ENCODE data around the gene ARHGEF4. TPM values are rescaled to one million over a fixed set of nuclear protein-coding genes. Genes with fewer than 3 reads are reported as not detected.

The ARHGEF4 gene
- total RNA-seq, 2 donors from 2014 or later = 2.8 to 6.5 TPM

GRCh38 chr2:131036696-131037397 is 200.1 kb downstream of the ARHGEF4 start:
- Histone ChIP-seq H3K27me3 (replicated peaks; ENCODE audit: insufficient read depth) (no peaks in the 10 kb centered on the region), H3K4me3 (no peak overlapping the region), H3K9me3 (no peaks in the 10 kb centered on the region), H3K4me1 (ENCODE audit: control insufficient read depth in 1 of 2, low read depth in 2 of 2) (peaks cover 0 to 9% of the 10 kb centered on the region in 2 donors), H3K27ac (no peak overlapping the region), H3K36me3 (no peaks in the 10 kb centered on the region)
- TF ChIP-seq CTCF (IDR thresholded peaks at IDR 0.05) = no peak
- ATAC-seq (ENCODE audit: insufficient number of reproducible peaks, low FRiP score, low read depth) (no peak), DNase-seq (ENCODE audit: low spot score) (no peak)

DNA sequence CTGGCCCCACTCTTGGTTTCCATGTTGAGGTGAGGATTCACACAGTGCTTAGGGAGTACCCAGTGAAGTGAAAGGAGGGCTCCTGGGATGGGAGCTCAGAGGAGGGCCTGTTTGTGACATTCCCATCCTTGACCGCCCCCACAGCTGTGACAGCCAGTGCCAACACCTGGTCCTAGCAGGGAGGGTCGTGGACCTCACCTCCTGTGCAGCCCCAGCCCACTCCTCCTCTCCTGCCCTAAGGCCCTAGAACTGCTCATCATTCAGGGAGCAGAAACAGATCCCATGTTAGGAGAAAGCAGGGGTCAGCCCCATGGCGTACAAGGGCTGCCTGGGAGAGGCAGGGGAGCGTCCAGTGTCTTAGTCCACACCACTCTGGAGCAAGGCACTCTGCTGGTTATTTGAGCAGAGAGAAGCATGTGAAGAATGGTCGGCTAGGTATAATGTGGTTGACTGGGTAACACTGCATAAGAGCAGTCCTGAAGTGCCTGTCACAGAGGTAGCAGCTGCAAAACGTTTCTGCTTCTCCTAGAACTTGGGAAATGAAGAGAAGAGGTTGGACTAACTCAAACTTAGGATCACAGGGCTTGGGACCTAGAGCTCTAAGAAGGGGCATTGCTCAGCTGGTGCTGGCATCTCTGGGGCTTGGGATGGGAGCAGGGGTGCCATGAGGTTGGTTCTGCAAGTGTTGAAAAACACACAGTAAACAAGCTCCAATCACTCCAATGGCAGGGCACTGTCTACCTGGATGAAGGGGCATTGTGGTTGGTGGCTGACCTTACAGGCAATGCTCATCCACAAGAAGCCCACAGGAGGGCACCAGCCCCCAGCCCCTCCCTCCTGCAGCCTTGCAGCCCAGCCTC is 200.9 kb downstream of the ARHGEF4 start:
- no peak for DNase-seq (ENCODE audit: low spot score)
- peaks cover 0 to 9% of the 10 kb centered on the region in 2 donors for H3K4me1 ChIP-seq (ENCODE audit: control insufficient read depth in 1 of 2, low read depth in 2 of 2)
- no peak for ATAC-seq (ENCODE audit: insufficient number of reproducible peaks, low FRiP score, low read depth)

GRCh38 chr2:131038258-131039100 is 201.8 kb downstream of the ARHGEF4 start:
- ATAC-seq (ENCODE audit: insufficient number of reproducible peaks, low FRiP score, low read depth) (no peak), DNase-seq (ENCODE audit: low spot score) (no peak)
- no peak overlapping the region for H3K27ac ChIP-seq
- peaks cover 0 to 9% of the 10 kb centered on the region in 2 donors for H3K4me1 ChIP-seq (ENCODE audit: control insufficient read depth in 1 of 2, low read depth in 2 of 2)
- TF ChIP-seq CTCF (IDR thresholded peaks at IDR 0.05) = no peak
- H3K4me3 ChIP-seq = no peak overlapping the region
- H3K36me3 ChIP-seq = no peaks in the 10 kb centered on the region
- H3K9me3 ChIP-seq = no peaks in the 10 kb centered on the region
- H3K27me3 ChIP-seq (replicated peaks; ENCODE audit: insufficient read depth) = no peaks in the 10 kb centered on the region

More for the DNA sequence above, 200.9 kb downstream of the ARHGEF4 start:
- H3K27me3 ChIP-seq (replicated peaks; ENCODE audit: insufficient read depth) = no peaks in the 10 kb centered on the region
- H3K4me3 ChIP-seq = no peak overlapping the region
- no peaks in the 10 kb centered on the region for H3K9me3 ChIP-seq
- TF ChIP-seq CTCF (IDR thresholded peaks at IDR 0.05) = no peak
- no peaks in the 10 kb centered on the region for H3K36me3 ChIP-seq
- no peak overlapping the region for H3K27ac ChIP-seq

DNA sequence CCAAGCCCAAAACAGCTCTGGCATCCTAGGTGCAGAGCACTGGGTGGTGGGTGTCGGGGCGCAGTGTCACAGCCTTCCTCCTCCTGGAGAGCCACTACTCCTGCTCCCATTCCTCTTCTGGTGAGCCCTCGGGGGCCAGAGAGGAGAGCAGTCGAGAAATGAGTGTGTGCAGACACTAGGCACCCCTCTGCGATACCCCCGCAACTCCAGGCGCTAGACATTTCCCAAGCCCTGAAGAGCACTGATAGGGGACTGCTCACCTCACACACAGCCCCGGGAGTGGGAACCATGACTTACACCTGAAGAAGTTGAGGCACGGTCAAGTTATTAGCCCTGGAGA is 202.4 kb downstream of the ARHGEF4 start:
- no peak overlapping the region for H3K27ac ChIP-seq
- no peaks in the 10 kb centered on the region for H3K36me3 ChIP-seq
- ATAC-seq (ENCODE audit: insufficient number of reproducible peaks, low FRiP score, low read depth) = no peak
- TF ChIP-seq CTCF (IDR thresholded peaks at IDR 0.05) = no peak
- no peaks in the 10 kb centered on the region for H3K9me3 ChIP-seq
- no peaks in the 10 kb centered on the region for H3K27me3 ChIP-seq (replicated peaks; ENCODE audit: insufficient read depth)
- H3K4me1 ChIP-seq (ENCODE audit: control insufficient read depth in 1 of 2, low read depth in 2 of 2) = peaks cover 0 to 6% of the 10 kb centered on the region in 2 donors
- DNase-seq (ENCODE audit: low spot score) = no peak
- no peak overlapping the region for H3K4me3 ChIP-seq

DNA sequence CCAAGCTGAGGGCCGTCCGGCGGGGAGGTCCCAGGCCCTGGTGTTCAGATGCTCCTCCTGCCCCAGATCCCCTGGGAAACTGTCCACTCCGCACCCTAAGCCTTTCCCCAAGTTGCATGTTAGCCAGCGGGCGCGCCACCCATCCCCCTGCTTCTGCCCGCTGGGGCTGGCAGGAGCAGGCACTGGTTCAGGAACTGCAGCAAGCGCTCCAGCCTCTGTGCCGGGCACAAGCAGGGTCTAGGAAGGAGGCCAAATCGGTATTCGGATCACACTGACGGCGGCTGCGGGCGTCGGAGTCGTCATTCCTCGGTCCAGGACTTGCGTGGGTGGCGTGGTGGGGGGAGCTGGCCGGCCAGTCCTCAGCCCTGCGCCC is 202.8 kb downstream of the ARHGEF4 start:
- H3K27ac ChIP-seq = no peak overlapping the region
- ATAC-seq (ENCODE audit: insufficient number of reproducible peaks, low FRiP score, low read depth) = no peak
- peak overlapping the region; percentile 3 for H3K4me3 ChIP-seq
- no peaks in the 10 kb centered on the region for H3K27me3 ChIP-seq (replicated peaks; ENCODE audit: insufficient read depth)
- H3K9me3 ChIP-seq = no peaks in the 10 kb centered on the region
- H3K36me3 ChIP-seq = no peaks in the 10 kb centered on the region
- H3K4me1 ChIP-seq (ENCODE audit: control insufficient read depth in 1 of 2, low read depth in 2 of 2) = peaks cover 0 to 2% of the 10 kb centered on the region in 2 donors
- TF ChIP-seq CTCF (IDR thresholded peaks at IDR 0.05) = no peak
- no peak for DNase-seq (ENCODE audit: low spot score)

All from thoracic aorta (tissue), 2 donors.